Activated CD4-positive, alpha-beta T cell treated with anti-CD3 and anti-CD28 coated beads, Interleukin-2, amount 50 U/mL, for 1 hour (primary cell): ENCODE measurements around the gene METAP1D.
"Not testable (repeated sequence)": the region's sequence is repeated elsewhere in the genome, so short reads cannot be mapped to it uniquely, and the experiment has no call there.

Source experiments
- DNase-seq: peaks from one replicate; pipeline ENCODE4 v3.0.0-alpha.2; 2020

The METAP1D gene

GRCh38 chr2:172050479-172051125 lies 50.8 kb downstream of the METAP1D start:
- no peak for DNase-seq

- no peak for DNase-seq
Measured at GRCh38 chr2:172052000-172052983, 52.5 kb downstream of the METAP1D start.

- no peak for DNase-seq
Measured at GRCh38 chr2:172053486-172053885, 53.7 kb downstream of the METAP1D start.

GRCh38 chr2:172056293-172056692 lies 56.5 kb downstream of the METAP1D start:
- DNase-seq: no peak

- no peak for DNase-seq
Measured at GRCh38 chr2:172058660-172059059, 58.9 kb downstream of the METAP1D start.

- not testable (repeated sequence) for DNase-seq
Measured at GRCh38 chr2:172060118-172060517, 60.4 kb downstream of the METAP1D start.

- no peak for DNase-seq
Measured at GRCh38 chr2:172062402-172063004, 62.8 kb downstream of the METAP1D start.

- no peak for DNase-seq
Measured at GRCh38 chr2:172063446-172063845, 63.7 kb downstream of the METAP1D start.

GRCh38 chr2:172065111-172065510 lies 65.4 kb downstream of the METAP1D start:
- DNase-seq: no peak

- no peak for DNase-seq
Measured at GRCh38 chr2:172066394-172066886, 66.7 kb downstream of the METAP1D start.

GRCh38 chr2:172067905-172068304 lies 68.2 kb downstream of the METAP1D start:
- DNase-seq: not testable (repeated sequence)

- DNase-seq: no peak
Measured at GRCh38 chr2:172070936-172071335, 71.2 kb downstream of the METAP1D start.

GRCh38 chr2:172072303-172072702 lies 72.5 kb downstream of the METAP1D start:
- DNase-seq: no peak

- no peak for DNase-seq
Measured at GRCh38 chr2:172072706-172073105, 73.0 kb downstream of the METAP1D start.

- no peak for DNase-seq
Measured at GRCh38 chr2:172073518-172073917, 73.8 kb downstream of the METAP1D start.

GRCh38 chr2:172074254-172074653 lies 74.5 kb downstream of the METAP1D start:
- DNase-seq: no peak

GRCh38 chr2:172079416-172079815 lies 79.7 kb downstream of the METAP1D start:
- DNase-seq: no peak

- no peak for DNase-seq
Measured at GRCh38 chr2:172079838-172080640, 80.3 kb downstream of the METAP1D start.

GRCh38 chr2:172080641-172081220 lies 81.0 kb downstream of the METAP1D start:
- DNase-seq: no peak

GRCh38 chr2:172081221-172082022 lies 81.7 kb downstream of the METAP1D start:
- DNase-seq: no peak
